ENCODE results near the gene TRIP12. TPM values are rescaled to one million over a fixed set of nuclear protein-coding genes. Genes with fewer than 3 reads are reported as not detected.

TRIP12 gene
- total and polyA plus RNA-seq, 2 of the 4 experiments (the other 2 are of a cell fraction), result 51.6 to 209 TPM

- Histone ChIP-seq H4K8ac (ENCODE audit: low read depth in 2 of 2, low read length in 2 of 2) (no peak overlapping the region), H2BK20ac (ENCODE audit: low read depth, low read length) (no peak overlapping the region), H2AK9ac (replicated peaks; ENCODE audit: low read depth, low read length, poor library complexity) (no peak overlapping the region), H3K23ac (ENCODE audit: low read depth, low read length) (no peak overlapping the region), H2AFZ (replicated peaks; ENCODE audit: low read length, poor library complexity) (no peak overlapping the region), H3K9me3 (ENCODE audit: control insufficient read depth, insufficient read depth, low read length) (no peaks in the 10 kb centered on the region), H4K91ac (ENCODE audit: insufficient read depth, low read depth, low read length) (no peak overlapping the region), H4K5ac (ENCODE audit: low read depth, low read length) (no peak overlapping the region), H3K4me1 (ENCODE audit: control insufficient read depth, insufficient read depth, low read length) (peaks cover 5% of the 10 kb centered on the region), H3K4me2 (ENCODE audit: low read depth, low read length) (no peak overlapping the region; the same call in 1 of the 2 replicates), H3K18ac (ENCODE audit: low read depth, low read length) (no peak overlapping the region), H3K4ac (ENCODE audit: low read depth, low read length) (no peak overlapping the region), H2BK15ac (ENCODE audit: low read depth, low read length) (no peak overlapping the region), H3K9ac (ENCODE audit: low read depth, low read length) (no peak overlapping the region), H3K14ac (replicated peaks; ENCODE audit: low read depth, low read length) (no peak overlapping the region), H3K79me1 (ENCODE audit: low read depth in 1 of 2, low read length in 2 of 2) (peaks cover 35 to 63% of the 10 kb centered on the region in 2 experiments), H3K9me1 (ENCODE audit: insufficient read depth, low read length) (peaks cover 11% of the 10 kb centered on the region; the same call in 1 of the 2 replicates), H2BK5ac (ENCODE audit: low read depth, low read length, poor library complexity, severe bottlenecking) (peak overlapping the region; percentile 35), H3K56ac (ENCODE audit: extremely low read depth, insufficient read depth, low read length) (no peak overlapping the region), H4K20me1 (ENCODE audit: insufficient read depth, low read length) (peaks cover 34% of the 10 kb centered on the region), H2BK120ac (ENCODE audit: low read depth, low read length) (no peak overlapping the region), H3K27me3 (ENCODE audit: control insufficient read depth, insufficient read depth, low read length) (no peaks in the 10 kb centered on the region), H2AK5ac (ENCODE audit: low read depth, low read length) (no peak overlapping the region), H3K36me3 (ENCODE audit: control insufficient read depth, insufficient read depth, low read length) (peaks cover 13% of the 10 kb centered on the region), H3K4me3 (ENCODE audit: insufficient read depth, low read depth, low read length) (no peak overlapping the region), H3K27ac (ENCODE audit: insufficient read depth, low read length) (no peak overlapping the region)
- BruUV-seq (replicated peaks), result no TSS peak
- ChIA-PET CTCF (no interaction called here), POLR2A (ENCODE audit: unreplicated experiment) (no interaction called here)
- in situ Hi-C loops (cut with MboI; ENCODE audit: low sequenced_read_pairs) (no loop called here), dilution Hi-C loops (cut with HindIII; ENCODE audit: low sequenced_read_pairs, unreplicated experiment) (no loop called here), intact Hi-C loops (cut with micrococcal nuclease) (no loop called here)
- no CpG with 5 or more reads among the region's 3 CpGs for WGBS, 2 experiments (ENCODE audit: extremely low coverage in 2 of 2, insufficient read length in 1 of 2)
- DNase-seq (peak; percentile 87), ATAC-seq (ENCODE audit: low read depth) (peak; percentile 78)
- no peak for TF ChIP-seq RCOR1 (IDR thresholded peaks at IDR 0.05; ENCODE audit: insufficient replicate concordance, low read length)
- no peak for TF ChIP-seq SMC3 (IDR thresholded peaks at IDR 0.05; ENCODE audit: low read depth, low read length)
- TF ChIP-seq USF2 (IDR thresholded peaks at IDR 0.05; ENCODE audit: low read depth, low read length), result no peak
- TF ChIP-seq POLR2A (IDR thresholded peaks at IDR 0.05; ENCODE audit: low read depth, low read length), result no peak
- TF ChIP-seq MAZ (IDR thresholded peaks at IDR 0.05; ENCODE audit: borderline replicate concordance, low read depth, low read length), result no peak
- TF ChIP-seq BHLHE40 (IDR thresholded peaks at IDR 0.05; ENCODE audit: low read depth, low read length), result no peak
- no peak for TF ChIP-seq CHD1 (IDR thresholded peaks at IDR 0.05; ENCODE audit: low read depth, low read length)
- TF ChIP-seq CEBPB (IDR thresholded peaks at IDR 0.05; ENCODE audit: low read depth, low read length), result no peak
- no peak for TF ChIP-seq RAD21 (IDR thresholded peaks at IDR 0.05; ENCODE audit: low read length)
- no peak for TF ChIP-seq CTCF (conservative IDR thresholded peaks at IDR 0.05; ENCODE audit: low read depth, low read length)
- no peak for TF ChIP-seq MXI1 (IDR thresholded peaks at IDR 0.05; ENCODE audit: borderline replicate concordance, low read depth, low read length)
- TF ChIP-seq ELK1 (IDR thresholded peaks at IDR 0.05; ENCODE audit: borderline replicate concordance, low read depth, low read length), result no peak
- TF ChIP-seq RFX5 (IDR thresholded peaks at IDR 0.05; ENCODE audit: low read depth, low read length), result no peak
- TF ChIP-seq FOS (IDR thresholded peaks at IDR 0.05; ENCODE audit: low read depth, low read length), result no peak
- TF ChIP-seq NFE2L2 (IDR thresholded peaks at IDR 0.05; ENCODE audit: low read depth, low read length), result no peak
These were observed 69.2 kb downstream of the TRIP12 start for GRCh38 chr2:229852565-229852964.
